Tibial artery (tissue), 4 donors: Measurements from ENCODE around the gene NTM.

Source experiments
- DNase-seq, 2 donors: peaks; one replicate each; pipeline ENCODE4 v3.0.0-alpha.2; 2019
- H3K27ac ChIP-seq, 2 donors: fragments of 200-600 bp; sonication (generic) in 1 of 2; 1 replicate in 1 of 2; 2 replicates in 1 of 2; pipeline ENCODE4 v1.5.1; 2018 to 2019; ENCODE audit warnings: mild to moderate bottlenecking in 1 of 2
- H3K27me3 ChIP-seq, 2 donors: fragments of 200-600 bp; sonication (generic) in 1 of 2; one replicate each; pipeline versions ENCODE4 v1.5.1 to v1.6.0; 2016 to 2019
- H3K36me3 ChIP-seq, 3 donors: fragments of 200-600 bp; sonication (generic) in 2 of 3; one replicate each; pipeline ENCODE4 v1.5.1; 2016 to 2019; ENCODE audit warnings: mild to moderate bottlenecking in 2 of 3
- H3K4me1 ChIP-seq, 4 donors: fragments of 200-600 bp; sonication (generic) in 2 of 4; 1 replicate in 3 of 4; 2 replicates in 1 of 4; pipeline ENCODE4 v1.5.1; 2016 to 2019
- H3K4me3 ChIP-seq, 2 donors: fragments of 200-600 bp; sonication (generic) in 1 of 2; 1 replicate in 1 of 2; 2 replicates in 1 of 2; pipeline ENCODE4 v1.5.1; 2018 to 2019; ENCODE audit warnings: mild to moderate bottlenecking in 2 of 2
- H3K9me3 ChIP-seq, 3 donors: fragments of 200-600 bp; sonication (generic) in 1 of 3; one replicate each; pipeline ENCODE4 v1.5.1; 2016 to 2019
- intact Hi-C: fragments of 100-400 bp; cut with DNase I; formaldehyde crosslinking; loops from one replicate; pipeline ENCODE4 v1.15.0; 2023; ENCODE audit warnings: low total_unique reads
- TF ChIP-seq, protein P1 (sequence below), 2 experiments: fragments of 200-600 bp in 1 of 2; fragments of 450-650 bp in 1 of 2; IDR thresholded peaks; one replicate each; pipeline ENCODE4 v1.5.1; 2017 to 2019; ENCODE audit warnings: antibody characterized with exemption in 2 of 2, mild to moderate bottlenecking in 1 of 2, moderate library complexity in 1 of 2

NTM gene

DNA sequence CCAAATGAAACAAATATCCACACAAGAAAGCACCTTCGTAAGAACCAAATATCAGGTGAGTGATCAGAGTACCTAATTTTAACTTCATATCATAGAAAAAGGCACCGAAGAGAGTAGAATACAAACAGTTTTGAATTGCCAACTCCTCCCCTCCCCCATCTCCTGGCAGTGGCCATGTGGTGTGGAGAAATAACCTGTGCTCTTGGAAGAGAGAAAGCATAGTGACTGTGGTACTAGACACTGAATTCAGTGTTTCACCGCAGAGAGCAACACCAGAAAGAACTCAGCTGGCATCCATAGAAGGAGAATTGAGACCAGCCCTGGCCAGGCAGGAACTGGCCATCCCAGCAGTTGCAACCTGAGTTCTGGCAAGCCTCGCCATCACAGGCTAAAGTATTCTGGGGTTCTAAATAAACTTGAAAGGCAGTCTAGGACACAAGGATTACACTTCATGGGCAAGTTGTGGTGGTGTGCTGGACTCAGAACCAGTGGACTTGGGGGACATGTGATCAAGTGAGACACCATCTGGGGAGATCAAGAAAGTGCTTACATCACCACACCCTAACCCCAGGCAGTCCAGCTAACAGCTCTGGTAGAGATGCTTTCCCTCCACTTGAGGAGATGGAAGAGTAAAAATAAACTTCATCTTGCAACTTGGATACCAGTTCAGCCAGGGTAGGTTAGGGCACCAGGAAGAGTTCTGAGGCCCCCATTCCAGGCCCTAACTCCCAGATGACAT is 1003.2 kb downstream of the NTM start:
- intact Hi-C loops, result no loop called here
- TF ChIP-seq, protein P1, sequence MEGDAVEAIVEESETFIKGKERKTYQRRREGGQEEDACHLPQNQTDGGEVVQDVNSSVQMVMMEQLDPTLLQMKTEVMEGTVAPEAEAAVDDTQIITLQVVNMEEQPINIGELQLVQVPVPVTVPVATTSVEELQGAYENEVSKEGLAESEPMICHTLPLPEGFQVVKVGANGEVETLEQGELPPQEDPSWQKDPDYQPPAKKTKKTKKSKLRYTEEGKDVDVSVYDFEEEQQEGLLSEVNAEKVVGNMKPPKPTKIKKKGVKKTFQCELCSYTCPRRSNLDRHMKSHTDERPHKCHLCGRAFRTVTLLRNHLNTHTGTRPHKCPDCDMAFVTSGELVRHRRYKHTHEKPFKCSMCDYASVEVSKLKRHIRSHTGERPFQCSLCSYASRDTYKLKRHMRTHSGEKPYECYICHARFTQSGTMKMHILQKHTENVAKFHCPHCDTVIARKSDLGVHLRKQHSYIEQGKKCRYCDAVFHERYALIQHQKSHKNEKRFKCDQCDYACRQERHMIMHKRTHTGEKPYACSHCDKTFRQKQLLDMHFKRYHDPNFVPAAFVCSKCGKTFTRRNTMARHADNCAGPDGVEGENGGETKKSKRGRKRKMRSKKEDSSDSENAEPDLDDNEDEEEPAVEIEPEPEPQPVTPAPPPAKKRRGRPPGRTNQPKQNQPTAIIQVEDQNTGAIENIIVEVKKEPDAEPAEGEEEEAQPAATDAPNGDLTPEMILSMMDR (IDR thresholded peaks at IDR 0.05), result no peak
- Histone ChIP-seq H3K4me1 (no peaks in the 10 kb centered on the region), H3K27ac (no peak overlapping the region), H3K4me3 (no peak overlapping the region), H3K27me3 (no peaks in the 10 kb centered on the region), H3K9me3 (no peaks in the 10 kb centered on the region), H3K36me3 (no peaks in the 10 kb centered on the region)
- DNase-seq, result no peak

DNA sequence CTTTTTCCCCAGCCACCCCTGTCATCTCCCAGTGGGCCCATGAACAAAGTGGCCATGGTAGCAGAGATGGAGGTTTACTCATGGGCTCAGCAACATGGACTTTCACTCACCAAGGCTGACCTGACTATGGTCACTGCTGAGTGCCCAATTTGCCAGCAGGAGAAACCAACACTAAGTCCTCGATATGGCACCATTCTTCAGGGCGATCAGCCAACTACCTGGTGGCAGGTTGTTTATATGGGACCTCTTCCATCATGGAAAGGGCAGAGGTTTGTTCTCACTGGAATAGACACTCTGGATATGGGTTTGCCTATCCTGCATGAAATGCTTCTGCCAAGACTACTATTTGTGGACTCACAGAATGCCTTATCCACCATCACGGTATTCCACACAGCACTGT is 1009.1 kb downstream of the NTM start:
- Histone ChIP-seq H3K27ac (no peak overlapping the region), H3K9me3 (peaks cover 0 to 7% (median 0%) of the 10 kb centered on the region in 3 donors), H3K27me3 (no peaks in the 10 kb centered on the region), H3K36me3 (no peaks in the 10 kb centered on the region), H3K4me1 (no peaks in the 10 kb centered on the region), H3K4me3 (no peak overlapping the region)
- TF ChIP-seq, protein P1 (IDR thresholded peaks at IDR 0.05), result no peak
- intact Hi-C loops, result no loop called here
- no peak for DNase-seq
